ENCODE results near the gene MSI2. TPM values are rescaled to one million over a fixed set of nuclear protein-coding genes. Genes with fewer than 3 reads are reported as not detected.

The MSI2 gene
- total and polyA plus RNA-seq, 2 donors (not counting 1 experiment from before 2014, with no cell fraction given), result 16.1 to 196 TPM

DNA sequence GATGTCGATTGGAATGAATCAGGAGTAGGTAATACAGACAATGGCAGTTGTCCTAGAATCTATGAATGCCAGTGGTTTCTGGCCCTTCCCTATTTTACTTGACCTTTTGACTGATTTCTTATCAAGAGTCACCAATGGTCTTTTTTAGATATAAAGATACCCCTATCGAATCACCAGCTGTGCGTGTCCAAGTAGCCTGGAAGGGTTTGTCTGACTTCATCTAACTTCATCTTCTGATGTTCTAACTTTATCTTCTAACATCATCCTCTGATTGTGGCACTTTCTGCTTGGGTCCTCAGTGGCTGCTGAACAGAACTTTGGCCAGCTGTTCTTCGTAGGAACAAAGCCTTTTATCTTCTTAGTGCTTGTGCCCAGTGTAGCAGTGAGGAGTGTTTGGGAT lies 129.7 kb downstream of the MSI2 start:
- Mint-ChIP-seq H3K27ac (no peak overlapping the region), H3K4me3 (no peak overlapping the region), H3K9me3 (ENCODE audit: insufficient read depth) (peaks cover 12% of the 10 kb centered on the region), H3K4me1 (peaks cover 33% of the 10 kb centered on the region), H3K27me3 (no peaks in the 10 kb centered on the region)
- Histone ChIP-seq H2AFZ (ENCODE audit: insufficient read depth, low read depth, low read length, poor library complexity, severe bottlenecking) (no peak overlapping the region), H3K9ac (ENCODE audit: low read length) (no peak overlapping the region), H4K20me1 (ENCODE audit: control insufficient read depth, insufficient read depth, low read length, poor library complexity, severe bottlenecking) (peaks cover 15% of the 10 kb centered on the region), H3K4me2 (replicated peaks; ENCODE audit: low read depth, low read length, poor library complexity, severe bottlenecking) (no peak overlapping the region), H3K79me2 (ENCODE audit: control insufficient read depth, insufficient read depth, low read length) (peaks cover 67% of the 10 kb centered on the region), H3K27ac (ENCODE audit: low read length in 2 of 2) (no peak overlapping the region), H3K27me3 (replicated peaks in 1 of 4; ENCODE audit: control extremely low read depth in 1 of 4, control insufficient read depth in 3 of 4, insufficient read depth in 4 of 4, low read length in 3 of 4) (no peaks in the 10 kb centered on the region), H3K36me3 (replicated peaks in 1 of 2; ENCODE audit: control extremely low read depth in 1 of 2, control insufficient read depth in 1 of 2, extremely low read depth in 1 of 2, insufficient read depth in 2 of 2, low read length in 1 of 2) (peaks cover 0 to 5% of the 10 kb centered on the region in 2 experiments), H3K4me1 (ENCODE audit: control insufficient read depth in 2 of 2, insufficient read depth in 2 of 2, low read length in 2 of 2) (no peaks in the 10 kb centered on the region), H3K9me3 (ENCODE audit: control extremely low read depth in 1 of 3, control insufficient read depth in 2 of 3, insufficient read depth in 1 of 3, low read length in 2 of 3) (peaks cover 2 to 26% (median 20%) of the 10 kb centered on the region in 3 donors), H3K4me3 (ENCODE audit: control extremely low read depth in 1 of 5, extremely low read depth in 1 of 5, insufficient read depth in 1 of 5, low read depth in 2 of 5, low read length in 4 of 5) (no peak overlapping the region)
- DNase-seq, result no peak
- TF ChIP-seq, protein P1, sequence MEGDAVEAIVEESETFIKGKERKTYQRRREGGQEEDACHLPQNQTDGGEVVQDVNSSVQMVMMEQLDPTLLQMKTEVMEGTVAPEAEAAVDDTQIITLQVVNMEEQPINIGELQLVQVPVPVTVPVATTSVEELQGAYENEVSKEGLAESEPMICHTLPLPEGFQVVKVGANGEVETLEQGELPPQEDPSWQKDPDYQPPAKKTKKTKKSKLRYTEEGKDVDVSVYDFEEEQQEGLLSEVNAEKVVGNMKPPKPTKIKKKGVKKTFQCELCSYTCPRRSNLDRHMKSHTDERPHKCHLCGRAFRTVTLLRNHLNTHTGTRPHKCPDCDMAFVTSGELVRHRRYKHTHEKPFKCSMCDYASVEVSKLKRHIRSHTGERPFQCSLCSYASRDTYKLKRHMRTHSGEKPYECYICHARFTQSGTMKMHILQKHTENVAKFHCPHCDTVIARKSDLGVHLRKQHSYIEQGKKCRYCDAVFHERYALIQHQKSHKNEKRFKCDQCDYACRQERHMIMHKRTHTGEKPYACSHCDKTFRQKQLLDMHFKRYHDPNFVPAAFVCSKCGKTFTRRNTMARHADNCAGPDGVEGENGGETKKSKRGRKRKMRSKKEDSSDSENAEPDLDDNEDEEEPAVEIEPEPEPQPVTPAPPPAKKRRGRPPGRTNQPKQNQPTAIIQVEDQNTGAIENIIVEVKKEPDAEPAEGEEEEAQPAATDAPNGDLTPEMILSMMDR (IDR thresholded peaks at IDR 0.05), result no peak
- 94% methylated on average over 3 of the region's 4 CpGs for WGBS (ENCODE audit: insufficient coverage)
- no peak for ATAC-seq (ENCODE audit: low read depth)
- intact Hi-C loops (cut with micrococcal nuclease), result no loop called here
- POLR2A ChIA-PET, result no interaction called here
- CTCF ChIA-PET, result no interaction called here

DNA sequence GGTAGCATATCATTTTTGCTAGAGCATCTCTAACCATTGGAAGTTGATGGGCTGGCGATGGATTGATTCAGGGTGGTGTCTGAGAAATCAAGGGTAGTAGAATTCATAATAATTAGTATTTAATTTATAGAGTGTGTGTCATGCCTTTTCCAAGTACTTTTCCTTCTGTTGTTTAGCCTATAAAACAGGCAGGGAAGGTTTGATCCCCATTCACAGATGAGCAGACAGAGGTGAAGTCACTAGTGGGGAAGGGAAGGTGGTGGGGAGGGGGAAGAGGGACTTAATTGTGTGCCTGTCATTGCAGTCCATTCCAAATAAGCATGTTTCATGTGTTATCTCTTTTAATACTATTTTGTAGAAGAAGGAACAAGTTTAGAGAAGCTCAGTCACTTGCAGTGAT lies 131.3 kb downstream of the MSI2 start:
- WGBS (ENCODE audit: insufficient coverage), result no CpG with 5 or more reads among the region's 1 CpG
- Mint-ChIP-seq H3K4me3 (no peak overlapping the region), H3K9me3 (ENCODE audit: insufficient read depth) (peaks cover 12% of the 10 kb centered on the region), H3K27ac (no peak overlapping the region), H3K27me3 (no peaks in the 10 kb centered on the region), H3K4me1 (peaks cover 30% of the 10 kb centered on the region)
- ChIA-PET POLR2A (no interaction called here), CTCF (no interaction called here)
- Histone ChIP-seq H3K27me3 (replicated peaks in 1 of 4; ENCODE audit: control extremely low read depth in 1 of 4, control insufficient read depth in 3 of 4, insufficient read depth in 4 of 4, low read length in 3 of 4) (no peaks in the 10 kb centered on the region), H3K9me3 (ENCODE audit: control extremely low read depth in 1 of 3, control insufficient read depth in 2 of 3, insufficient read depth in 1 of 3, low read length in 2 of 3) (peaks cover 2 to 33% (median 20%) of the 10 kb centered on the region in 3 donors), H4K20me1 (ENCODE audit: control insufficient read depth, insufficient read depth, low read length, poor library complexity, severe bottlenecking) (peaks cover 15% of the 10 kb centered on the region), H3K4me2 (replicated peaks; ENCODE audit: low read depth, low read length, poor library complexity, severe bottlenecking) (no peak overlapping the region), H3K36me3 (replicated peaks in 1 of 2; ENCODE audit: control extremely low read depth in 1 of 2, control insufficient read depth in 1 of 2, extremely low read depth in 1 of 2, insufficient read depth in 2 of 2, low read length in 1 of 2) (peaks cover 0 to 5% of the 10 kb centered on the region in 2 experiments), H2AFZ (ENCODE audit: insufficient read depth, low read depth, low read length, poor library complexity, severe bottlenecking) (no peak overlapping the region), H3K4me1 (ENCODE audit: control insufficient read depth in 2 of 2, insufficient read depth in 2 of 2, low read length in 2 of 2) (no peaks in the 10 kb centered on the region), H3K4me3 (ENCODE audit: control extremely low read depth in 1 of 5, extremely low read depth in 1 of 5, insufficient read depth in 1 of 5, low read depth in 2 of 5, low read length in 4 of 5) (no peak overlapping the region), H3K79me2 (ENCODE audit: control insufficient read depth, insufficient read depth, low read length) (peaks cover 64% of the 10 kb centered on the region), H3K27ac (ENCODE audit: low read length in 2 of 2) (no peak overlapping the region), H3K9ac (ENCODE audit: low read length) (no peak overlapping the region)
- DNase-seq (no peak), ATAC-seq (ENCODE audit: low read depth) (no peak)
- intact Hi-C loops (cut with micrococcal nuclease), result no loop called here
- TF ChIP-seq EZH2 (IDR thresholded peaks at IDR 0.05; ENCODE audit: borderline replicate concordance, insufficient read depth, low read depth, low read length, poor library complexity, severe bottlenecking), result no peak
- TF ChIP-seq, protein P1 (IDR thresholded peaks at IDR 0.05), result no peak

Measured in B cell (primary cell).